Lower leg skin (tissue), 4 donors: ENCODE results near the gene CST9. TPM values are rescaled to one million over a fixed set of nuclear protein-coding genes. Genes with fewer than 3 reads are reported as not detected.

Experiments used
- DNase-seq, 2 donors: peaks; one replicate each; pipeline ENCODE4 v3.0.0-alpha.2; 2019; ENCODE audit warnings: low spot score in 2 of 2
- H3K4me3 ChIP-seq: fragments of 200-600 bp; sonication (generic); 2 replicates; pipeline ENCODE4 v1.5.1; 2017; ENCODE audit warnings: mild to moderate bottlenecking, low read depth; ENCODE audit not compliant: poor library complexity, severe bottlenecking
- CTCF ChIP-seq, 3 donors: fragments of 450-650 bp; IDR thresholded peaks; one replicate each; pipeline ENCODE4 v1.5.1; 2016; ENCODE audit warnings: antibody characterized with exemption in 3 of 3, mild to moderate bottlenecking in 3 of 3, moderate library complexity in 2 of 3
- POLR2A ChIP-seq, 2 donors: fragments of 450-650 bp; IDR thresholded peaks; one replicate each; pipeline ENCODE4 v1.6.1; 2016 to 2017; ENCODE audit warnings: antibody characterized with exemption in 2 of 2, mild to moderate bottlenecking in 1 of 2, moderate library complexity in 1 of 2
- WGBS, 2 donors: methylation state at CpG; one replicate each; pipeline ENCODE4 v1.1.5; 2018; 5-methylcytosine and 5-hydroxymethylcytosine counted together
- intact Hi-C: fragments of 100-400 bp; cut with DNase I; formaldehyde crosslinking; loops from one replicate; pipeline ENCODE4 v1.15.0; 2023; ENCODE audit warnings: low total_unique reads
- total RNA-seq, 4 donors: library from RNA; depleted of rRNA; stranded (reverse); fragments of >200 nt; gene quantifications; one replicate each; pipeline ENCODE4 v1.1.0, GENCODE V29; 2016

Gene CST9
- total RNA-seq, 4 donors from 2014 or later, result not detected

- H3K4me3 ChIP-seq, result no peak overlapping the region
- WGBS, 2 donors, result 42 to 57% methylated on average over 1 of the region's 1 CpG
- no peak for TF ChIP-seq POLR2A (IDR thresholded peaks at IDR 0.05)
- TF ChIP-seq CTCF (IDR thresholded peaks at IDR 0.05), result no peak
- intact Hi-C loops, result no loop called here
- DNase-seq, result no peak
These were observed 51.3 kb downstream of the CST9 start for GRCh38 chr20:23554401-23554800.

Other genes with a start within 250 kb of the CST9 start
- 10 to 100 TPM in 3 of 4 donors, 1 to 10 TPM in 1; 4.4 to 15.1 (median 13.5) TPM for gene GZF1, start 243.7 kb downstream of the CST9 start, total RNA-seq
- 10 to 100 TPM in 3 of 4 donors, 1 to 10 TPM in 1; 7.9 to 12.4 (median 10.5) TPM for gene NAPB, start 184.4 kb downstream of the CST9 start, total RNA-seq
- not detected for gene CSTL1, start 166.2 kb downstream of the CST9 start, total RNA-seq
- gene CST11, start 153.0 kb downstream of the CST9 start, total RNA-seq, result not detected
- not detected for gene CST8, start 114.8 kb downstream of the CST9 start, total RNA-seq
- not detected for gene CST9L, start 37.4 kb downstream of the CST9 start, total RNA-seq
- gene CST3, start 32.0 kb upstream of the CST9 start, total RNA-seq, result 100 to 1,000 TPM; 348 to 760 (median 498) TPM
- not detected for gene CST4, start 83.1 kb upstream of the CST9 start, total RNA-seq
- gene CST1, start 145.0 kb upstream of the CST9 start, total RNA-seq, result 1 to 10 TPM in 1 of 4 donors, not detected in 3; 6.8 TPM
- not detected for gene CST2, start 220.8 kb upstream of the CST9 start, total RNA-seq